Muscle layer of colon (tissue), 2 donors: Measurements from ENCODE around the gene NELFA.

ENCODE experiments used
- H3K27ac ChIP-seq: one replicate; pipeline ENCODE4 v1.7.0; 2013; ENCODE audit warnings: low read depth, mild to moderate bottlenecking, low read length, moderate library complexity
- H3K27me3 ChIP-seq, 2 donors: one replicate each; pipeline ENCODE4 v1.7.0; 2013; ENCODE audit warnings: low read length in 2 of 2, mild to moderate bottlenecking in 2 of 2; ENCODE audit not compliant: insufficient read depth in 2 of 2, control insufficient read depth in 1 of 2
- H3K36me3 ChIP-seq: one replicate; pipeline ENCODE4 v1.7.0; 2013; ENCODE audit warnings: mild to moderate bottlenecking, low read length; ENCODE audit not compliant: insufficient read depth
- H3K4me1 ChIP-seq: one replicate; pipeline ENCODE4 v1.7.0; 2013; ENCODE audit warnings: mild to moderate bottlenecking, low read length; ENCODE audit not compliant: insufficient read depth
- H3K4me3 ChIP-seq, 2 donors: one replicate each; pipeline ENCODE4 v1.7.0; 2013; ENCODE audit warnings: low read length in 2 of 2, low read depth in 1 of 2, mild to moderate bottlenecking in 1 of 2, moderate library complexity in 1 of 2
- H3K9ac ChIP-seq: one replicate; pipeline ENCODE4 v1.7.0; 2013; ENCODE audit warnings: low read length
- H3K9me3 ChIP-seq: one replicate; pipeline ENCODE4 v1.7.0; 2013; ENCODE audit warnings: mild to moderate bottlenecking, low read length
- donor health status: abdominal sarcoma.
- donor health status: Adenocarcinoma of cecum.

The NELFA gene

GRCh38 chr4:1952058-1952700 is 56.6 kb downstream of the NELFA start:
- Histone ChIP-seq H3K36me3 (peaks cover 33% of the 10 kb centered on the region), H3K9me3 (no peaks in the 10 kb centered on the region), H3K4me3 (no peak overlapping the region), H3K4me1 (no peaks in the 10 kb centered on the region), H3K27ac (no peak overlapping the region), H3K27me3 (no peaks in the 10 kb centered on the region), H3K9ac (no peak overlapping the region)

GRCh38 chr4:1950369-1950768 is 58.4 kb downstream of the NELFA start:
- Histone ChIP-seq H3K9ac (no peak overlapping the region), H3K27ac (no peak overlapping the region), H3K4me1 (no peaks in the 10 kb centered on the region), H3K4me3 (no peak overlapping the region), H3K36me3 (peaks cover 33% of the 10 kb centered on the region), H3K27me3 (no peaks in the 10 kb centered on the region), H3K9me3 (no peaks in the 10 kb centered on the region)

GRCh38 chr4:1948892-1949436 is 59.8 kb downstream of the NELFA start:
- no peaks in the 10 kb centered on the region for H3K27me3 ChIP-seq
- H3K36me3 ChIP-seq, result peaks cover 27% of the 10 kb centered on the region
- no peak overlapping the region for H3K4me3 ChIP-seq
- H3K9ac ChIP-seq, result no peak overlapping the region
- no peak overlapping the region for H3K27ac ChIP-seq
- no peaks in the 10 kb centered on the region for H3K9me3 ChIP-seq
- H3K4me1 ChIP-seq, result no peaks in the 10 kb centered on the region

- Histone ChIP-seq H3K27ac (no peak overlapping the region), H3K4me1 (no peaks in the 10 kb centered on the region), H3K4me3 (no peak overlapping the region), H3K36me3 (peaks cover 24% of the 10 kb centered on the region), H3K9me3 (no peaks in the 10 kb centered on the region), H3K27me3 (no peaks in the 10 kb centered on the region), H3K9ac (no peak overlapping the region)
Measured at GRCh38 chr4:1948232-1948631, 60.5 kb downstream of the NELFA start.

GRCh38 chr4:1945912-1946311 is 62.9 kb downstream of the NELFA start:
- H3K36me3 ChIP-seq, result peaks cover 23% of the 10 kb centered on the region

GRCh38 chr4:1945124-1945895 is 63.5 kb downstream of the NELFA start:
- H3K27ac ChIP-seq, result no peak overlapping the region
- peaks cover 29% of the 10 kb centered on the region for H3K36me3 ChIP-seq
- H3K9me3 ChIP-seq, result no peaks in the 10 kb centered on the region
- H3K9ac ChIP-seq, result no peak overlapping the region
- H3K4me3 ChIP-seq, result no peak overlapping the region
- H3K27me3 ChIP-seq, result no peaks in the 10 kb centered on the region
- no peaks in the 10 kb centered on the region for H3K4me1 ChIP-seq

More at GRCh38 chr4:1945912-1946311, 62.9 kb downstream of the NELFA start:
- Histone ChIP-seq H3K9ac (no peak overlapping the region), H3K27ac (no peak overlapping the region), H3K4me3 (no peak overlapping the region), H3K4me1 (no peaks in the 10 kb centered on the region), H3K9me3 (no peaks in the 10 kb centered on the region), H3K27me3 (no peaks in the 10 kb centered on the region)

- Histone ChIP-seq H3K9ac (no peak overlapping the region), H3K4me3 (no peak overlapping the region), H3K27me3 (no peaks in the 10 kb centered on the region), H3K27ac (no peak overlapping the region), H3K4me1 (no peaks in the 10 kb centered on the region), H3K36me3 (peaks cover 38% of the 10 kb centered on the region), H3K9me3 (no peaks in the 10 kb centered on the region)
Measured at GRCh38 chr4:1943928-1944327, 64.8 kb downstream of the NELFA start.

- no peak overlapping the region for H3K4me3 ChIP-seq
- no peaks in the 10 kb centered on the region for H3K27me3 ChIP-seq
- H3K36me3 ChIP-seq, result peaks cover 23% of the 10 kb centered on the region
- no peaks in the 10 kb centered on the region for H3K9me3 ChIP-seq
- no peak overlapping the region for H3K27ac ChIP-seq
- no peaks in the 10 kb centered on the region for H3K4me1 ChIP-seq
- no peak overlapping the region for H3K9ac ChIP-seq
Measured at GRCh38 chr4:1940566-1940965, 68.2 kb downstream of the NELFA start.

- Histone ChIP-seq H3K4me1 (no peaks in the 10 kb centered on the region), H3K4me3 (no peak overlapping the region), H3K27ac (no peak overlapping the region), H3K9me3 (no peaks in the 10 kb centered on the region), H3K27me3 (no peaks in the 10 kb centered on the region), H3K36me3 (peaks cover 23% of the 10 kb centered on the region), H3K9ac (no peak overlapping the region)
Measured at GRCh38 chr4:1939664-1940509, 68.9 kb downstream of the NELFA start.

- no peak overlapping the region for H3K9ac ChIP-seq
- H3K27ac ChIP-seq, result no peak overlapping the region
- no peaks in the 10 kb centered on the region for H3K27me3 ChIP-seq
- no peaks in the 10 kb centered on the region for H3K9me3 ChIP-seq
- peaks cover 22% of the 10 kb centered on the region for H3K36me3 ChIP-seq
- no peak overlapping the region for H3K4me3 ChIP-seq
- no peaks in the 10 kb centered on the region for H3K4me1 ChIP-seq
Measured at GRCh38 chr4:1938027-1938426, 70.7 kb downstream of the NELFA start.

GRCh38 chr4:1937550-1937949 is 71.2 kb downstream of the NELFA start:
- H3K9ac ChIP-seq, result no peak overlapping the region
- no peak overlapping the region for H3K27ac ChIP-seq
- H3K9me3 ChIP-seq, result no peaks in the 10 kb centered on the region
- peaks cover 20% of the 10 kb centered on the region for H3K36me3 ChIP-seq
- H3K4me3 ChIP-seq, result no peak overlapping the region
- H3K27me3 ChIP-seq, result no peaks in the 10 kb centered on the region
- H3K4me1 ChIP-seq, result no peaks in the 10 kb centered on the region
